Activated naive CD8-positive, alpha-beta T cell treated with anti-CD3 and anti-CD28 coated beads, Interleukin-2, amount 50 U/mL, for 24 hours (primary cell): ENCODE results near the gene PARK7.

Experiments used
- ATAC-seq: fragments of 150-1000 bp; cut with Tn5 transposase; one replicate; pipeline ENCODE4 v1.10.0; 2021
- DNase-seq: peaks from one replicate; pipeline ENCODE4 v3.0.0; 2021
- H3K27ac Mint-ChIP-seq: one replicate; pipeline ENCODE4 v1.8.0; 2021; ENCODE audit warnings: mild to moderate bottlenecking, mixed read lengths
- H3K27me3 Mint-ChIP-seq: one replicate; pipeline ENCODE4 v1.8.0; 2021; ENCODE audit warnings: mixed read lengths
- H3K36me3 Mint-ChIP-seq: one replicate; pipeline ENCODE4 v1.8.0; 2021; ENCODE audit warnings: low read depth, mixed read lengths
- H3K4me1 Mint-ChIP-seq: one replicate; pipeline ENCODE4 v1.8.0; 2021; ENCODE audit warnings: mixed read lengths
- H3K4me3 Mint-ChIP-seq: one replicate; pipeline ENCODE4 v1.8.0; 2021; ENCODE audit warnings: mild to moderate bottlenecking, moderate library complexity, mixed read lengths
- H3K9me3 Mint-ChIP-seq: one replicate; pipeline ENCODE4 v1.8.0; 2021; ENCODE audit warnings: mixed read lengths

PARK7 gene

GRCh38 chr1:8026153-8026975 is 64.9 kb downstream of the PARK7 start, which contains the start of gene ERRFI1:
Gene ERRFI1, minus strand, starts transcription at chr1:8026309. Its CDS starts 10,690 bp downstream, at chr1:8015619.
- peaks cover 35% of the 10 kb centered on the region for H3K27me3 Mint-ChIP-seq
- peaks cover 12% of the 10 kb centered on the region for H3K4me1 Mint-ChIP-seq
- H3K36me3 Mint-ChIP-seq, result no peaks in the 10 kb centered on the region
- H3K9me3 Mint-ChIP-seq, result no peaks in the 10 kb centered on the region
- peak; percentile 98 for ATAC-seq
- H3K4me3 Mint-ChIP-seq, result peak within 1 kb of the TSS; percentile 81
- H3K27ac Mint-ChIP-seq, result peak within 1 kb of the TSS; percentile 41
- DNase-seq, result peak; percentile 91

GRCh38 chr1:8026976-8027747 is 65.7 kb downstream of the PARK7 start:
- Mint-ChIP-seq H3K27me3 (peaks cover 35% of the 10 kb centered on the region), H3K9me3 (no peaks in the 10 kb centered on the region), H3K4me1 (peaks cover 12% of the 10 kb centered on the region), H3K27ac (no peak overlapping the region), H3K36me3 (no peaks in the 10 kb centered on the region), H3K4me3 (peak overlapping the region; percentile 46)
- ATAC-seq (peak; percentile 2), DNase-seq (no peak)

- no peak for DNase-seq
- ATAC-seq, result no peak
- Mint-ChIP-seq H3K27ac (no peak overlapping the region), H3K4me1 (peaks cover 12% of the 10 kb centered on the region), H3K9me3 (no peaks in the 10 kb centered on the region), H3K4me3 (no peak overlapping the region), H3K27me3 (peaks cover 35% of the 10 kb centered on the region), H3K36me3 (no peaks in the 10 kb centered on the region)
Observed at GRCh38 chr1:8027748-8028570, 66.4 kb downstream of the PARK7 start.

- ATAC-seq (no peak), DNase-seq (no peak)
- Mint-ChIP-seq H3K4me1 (peaks cover 12% of the 10 kb centered on the region), H3K27me3 (peaks cover 30% of the 10 kb centered on the region), H3K9me3 (no peaks in the 10 kb centered on the region), H3K4me3 (no peak overlapping the region), H3K36me3 (no peaks in the 10 kb centered on the region), H3K27ac (no peak overlapping the region)
Observed at GRCh38 chr1:8028571-8028910, 67.0 kb downstream of the PARK7 start.

- Mint-ChIP-seq H3K9me3 (no peaks in the 10 kb centered on the region), H3K4me1 (peaks cover 5% of the 10 kb centered on the region), H3K27me3 (peaks cover 11% of the 10 kb centered on the region), H3K4me3 (no peak overlapping the region), H3K27ac (no peak overlapping the region), H3K36me3 (no peaks in the 10 kb centered on the region)
- no peak for ATAC-seq
- DNase-seq, result no peak
Observed at GRCh38 chr1:8031176-8031785, 69.8 kb downstream of the PARK7 start.

GRCh38 chr1:8032366-8032910 is 70.9 kb downstream of the PARK7 start:
- no peak for DNase-seq
- H3K4me1 Mint-ChIP-seq, result no peaks in the 10 kb centered on the region
- ATAC-seq, result no peak
- peaks cover 6% of the 10 kb centered on the region for H3K27me3 Mint-ChIP-seq
- no peak overlapping the region for H3K4me3 Mint-ChIP-seq
- no peak overlapping the region for H3K27ac Mint-ChIP-seq
- H3K36me3 Mint-ChIP-seq, result no peaks in the 10 kb centered on the region
- H3K9me3 Mint-ChIP-seq, result no peaks in the 10 kb centered on the region

GRCh38 chr1:8033322-8033721 is 71.8 kb downstream of the PARK7 start:
- Mint-ChIP-seq H3K36me3 (no peaks in the 10 kb centered on the region), H3K4me1 (no peaks in the 10 kb centered on the region), H3K27me3 (peaks cover 3% of the 10 kb centered on the region), H3K9me3 (no peaks in the 10 kb centered on the region), H3K27ac (no peak overlapping the region), H3K4me3 (no peak overlapping the region)
- DNase-seq (no peak), ATAC-seq (no peak)
